HFFc6 (cell line): Measurements from ENCODE around the gene MEI1. TPM values are rescaled to one million over a fixed set of nuclear protein-coding genes. Genes with fewer than 3 reads are reported as not detected.

Source experiments
- DNase-seq: peaks from one replicate; pipeline ENCODE4 v3.0.0-alpha.2; 2018
- H3K27ac Mint-ChIP-seq: 2 replicates; pipeline ENCODE4 v1.8.0; 2020; ENCODE audit warnings: mild to moderate bottlenecking, mixed read lengths
- H3K27me3 Mint-ChIP-seq: 2 replicates; pipeline ENCODE4 v1.8.0; 2021; ENCODE audit warnings: mild to moderate bottlenecking, moderate library complexity, mixed read lengths; ENCODE audit not compliant: insufficient read depth
- H3K36me3 Mint-ChIP-seq: 2 replicates; pipeline ENCODE4 v1.8.0; 2021; ENCODE audit warnings: low read depth, mixed read lengths
- H3K4me1 Mint-ChIP-seq: 2 replicates; pipeline ENCODE4 v1.8.0; 2020; ENCODE audit warnings: low read depth, mixed read lengths
- H3K4me3 Mint-ChIP-seq: 2 replicates; pipeline ENCODE4 v1.8.0; 2020; ENCODE audit warnings: mild to moderate bottlenecking, moderate library complexity, mixed read lengths
- H3K9me3 Mint-ChIP-seq: 2 replicates; pipeline ENCODE4 v1.8.0; 2020; ENCODE audit warnings: mild to moderate bottlenecking, mixed read lengths
- total RNA-seq, 6 experiments: library from RNA; stranded (reverse); fragmentation: NEBNext Ultra II Directional; extraction: Animal tissue kit (Norgen Biotek cat#: 25700); gene quantifications; 2 replicates in 1 of 6; 3 replicates in 5 of 6; pipeline ENCODE4 v1.2.3, GENCODE V29; 2021
- TF ChIP-seq, protein P1 (sequence below): fragments of 200-600 bp; sonication (generic); IDR thresholded peaks from 2 replicates; pipeline ENCODE4 v1.5.0; 2021; ENCODE audit warnings: antibody characterized with exemption, mild to moderate bottlenecking

The MEI1 gene
- total RNA-seq, 6 experiments from 2014 or later, result 0.24 to 0.53 (median 0.34) TPM; not detected in 2

DNA sequence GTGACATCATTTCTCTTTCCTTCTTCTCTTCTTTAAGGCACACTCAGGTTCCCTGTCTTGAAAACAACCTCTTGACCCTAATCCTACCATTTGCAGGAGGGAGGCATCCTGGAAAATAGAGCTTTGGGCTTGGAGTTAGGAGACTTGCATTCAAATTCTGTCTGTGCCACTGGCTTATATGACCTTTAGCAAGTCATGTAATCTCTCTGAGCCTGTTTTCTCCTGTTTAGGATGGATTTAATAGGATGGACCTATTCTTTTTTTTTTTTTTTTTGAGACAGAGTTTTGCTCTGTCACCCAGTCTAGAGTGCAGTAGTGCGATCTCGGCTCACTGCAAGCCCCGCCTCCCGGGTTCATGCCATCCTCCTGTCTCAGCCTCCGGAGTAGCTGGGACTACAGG, 76.0 kb downstream of the MEI1 start:
- Mint-ChIP-seq H3K4me1 (peaks cover 13% of the 10 kb centered on the region), H3K9me3 (no peaks in the 10 kb centered on the region), H3K4me3 (no peak overlapping the region), H3K27ac (no peak overlapping the region), H3K27me3 (peaks cover 9% of the 10 kb centered on the region), H3K36me3 (no peaks in the 10 kb centered on the region)
- TF ChIP-seq, protein P1, sequence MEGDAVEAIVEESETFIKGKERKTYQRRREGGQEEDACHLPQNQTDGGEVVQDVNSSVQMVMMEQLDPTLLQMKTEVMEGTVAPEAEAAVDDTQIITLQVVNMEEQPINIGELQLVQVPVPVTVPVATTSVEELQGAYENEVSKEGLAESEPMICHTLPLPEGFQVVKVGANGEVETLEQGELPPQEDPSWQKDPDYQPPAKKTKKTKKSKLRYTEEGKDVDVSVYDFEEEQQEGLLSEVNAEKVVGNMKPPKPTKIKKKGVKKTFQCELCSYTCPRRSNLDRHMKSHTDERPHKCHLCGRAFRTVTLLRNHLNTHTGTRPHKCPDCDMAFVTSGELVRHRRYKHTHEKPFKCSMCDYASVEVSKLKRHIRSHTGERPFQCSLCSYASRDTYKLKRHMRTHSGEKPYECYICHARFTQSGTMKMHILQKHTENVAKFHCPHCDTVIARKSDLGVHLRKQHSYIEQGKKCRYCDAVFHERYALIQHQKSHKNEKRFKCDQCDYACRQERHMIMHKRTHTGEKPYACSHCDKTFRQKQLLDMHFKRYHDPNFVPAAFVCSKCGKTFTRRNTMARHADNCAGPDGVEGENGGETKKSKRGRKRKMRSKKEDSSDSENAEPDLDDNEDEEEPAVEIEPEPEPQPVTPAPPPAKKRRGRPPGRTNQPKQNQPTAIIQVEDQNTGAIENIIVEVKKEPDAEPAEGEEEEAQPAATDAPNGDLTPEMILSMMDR, result no peak
- DNase-seq, result no peak

DNA sequence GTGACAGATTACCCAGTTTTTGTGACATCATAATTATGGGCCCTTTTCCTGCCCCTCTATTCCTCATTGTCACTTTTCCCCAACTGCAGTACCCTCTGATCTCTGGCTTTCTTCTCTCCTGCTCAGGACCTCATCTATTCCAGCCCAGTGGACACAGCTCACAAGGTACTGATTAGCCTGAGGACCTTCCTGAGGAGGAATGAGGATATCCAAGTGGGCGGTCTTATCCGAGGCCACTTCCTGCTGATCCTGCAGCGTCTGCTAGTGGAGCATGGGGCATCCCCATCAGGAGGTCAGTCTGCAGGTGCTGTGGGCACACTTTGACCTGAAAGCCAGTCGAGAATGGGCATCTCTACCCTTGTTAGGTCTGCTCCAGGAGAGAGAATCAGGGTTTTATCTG, 76.7 kb downstream of the MEI1 start:
- H3K27me3 Mint-ChIP-seq, result peaks cover 9% of the 10 kb centered on the region
- no peaks in the 10 kb centered on the region for H3K36me3 Mint-ChIP-seq
- TF ChIP-seq, protein P1, result no peak
- no peak for DNase-seq
- no peaks in the 10 kb centered on the region for H3K9me3 Mint-ChIP-seq
- H3K27ac Mint-ChIP-seq, result no peak overlapping the region
- peaks cover 10% of the 10 kb centered on the region for H3K4me1 Mint-ChIP-seq
- no peak overlapping the region for H3K4me3 Mint-ChIP-seq

GRCh38 chr22:41776381-41776780, 77.1 kb downstream of the MEI1 start:
- Mint-ChIP-seq H3K36me3 (no peaks in the 10 kb centered on the region), H3K27me3 (peaks cover 9% of the 10 kb centered on the region), H3K9me3 (no peaks in the 10 kb centered on the region), H3K4me1 (peaks cover 12% of the 10 kb centered on the region), H3K27ac (no peak overlapping the region), H3K4me3 (no peak overlapping the region)
- TF ChIP-seq, protein P1, result no peak
- DNase-seq, result no peak

GRCh38 chr22:41777749-41778425, 78.6 kb downstream of the MEI1 start:
- Mint-ChIP-seq H3K4me3 (no peak overlapping the region), H3K36me3 (no peaks in the 10 kb centered on the region), H3K4me1 (peaks cover 8% of the 10 kb centered on the region; the same call in 1 of the 2 replicates), H3K27me3 (peaks cover 11% of the 10 kb centered on the region), H3K27ac (no peak overlapping the region), H3K9me3 (no peaks in the 10 kb centered on the region)
- no peak for DNase-seq
- TF ChIP-seq, protein P1, result no peak

DNA sequence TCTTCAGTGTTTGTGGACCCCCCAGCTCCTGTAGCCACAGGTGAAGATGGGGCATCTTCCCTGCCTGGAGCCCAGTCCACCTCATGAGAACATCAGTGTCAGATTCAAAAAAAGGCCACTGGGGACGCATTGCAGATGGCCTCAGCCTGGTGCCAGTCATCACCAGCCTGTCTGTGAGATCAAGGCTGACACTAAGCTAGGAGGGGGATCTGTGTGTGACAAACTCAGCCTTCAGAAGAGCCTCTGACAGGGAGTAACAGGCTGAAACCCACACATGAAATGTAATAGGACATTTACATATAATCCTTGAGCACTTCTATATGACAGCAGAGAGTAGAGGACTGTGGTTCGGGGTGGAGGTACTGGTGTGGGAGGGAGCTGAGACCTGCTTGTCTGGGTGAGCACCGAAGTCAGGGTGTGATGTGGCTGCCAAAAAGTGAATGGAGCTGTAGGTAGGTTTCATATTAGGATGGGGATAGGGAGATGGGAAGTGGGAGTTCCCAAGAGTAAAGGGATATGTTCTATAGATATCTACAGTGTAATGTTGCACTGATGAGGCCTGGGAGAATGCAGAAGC, 80.7 kb downstream of the MEI1 start:
- no peaks in the 10 kb centered on the region for H3K9me3 Mint-ChIP-seq
- DNase-seq, result no peak
- H3K36me3 Mint-ChIP-seq, result no peaks in the 10 kb centered on the region
- H3K4me1 Mint-ChIP-seq, result peaks cover 7% of the 10 kb centered on the region; the same call in 1 of the 2 replicates
- no peak overlapping the region for H3K27ac Mint-ChIP-seq
- peaks cover 14% of the 10 kb centered on the region for H3K27me3 Mint-ChIP-seq
- no peak overlapping the region for H3K4me3 Mint-ChIP-seq
- TF ChIP-seq, protein P1, result no peak
